ENCODE data around the gene RBM19.

Gene RBM19

GRCh38 chr12:113955109-113955970 is 10.8 kb downstream of the RBM19 start:
- DNase-seq: no peak

GRCh38 chr12:113954547-113954946 is 11.6 kb downstream of the RBM19 start:
- DNase-seq: no peak

- DNase-seq: no peak
These were observed 15.3 kb downstream of the RBM19 start for GRCh38 chr12:113950873-113951272.

- DNase-seq: no peak
These were observed 16.5 kb downstream of the RBM19 start for GRCh38 chr12:113949321-113950305.

- DNase-seq: no peak
These were observed 17.8 kb downstream of the RBM19 start for GRCh38 chr12:113948151-113948914.

- no peak for DNase-seq
These were observed 19.9 kb downstream of the RBM19 start for GRCh38 chr12:113946175-113946574.

GRCh38 chr12:113945174-113946173 is 20.7 kb downstream of the RBM19 start:
- DNase-seq: no peak

GRCh38 chr12:113942209-113942608 is 23.9 kb downstream of the RBM19 start:
- no peak for DNase-seq

- DNase-seq: no peak
These were observed 25.0 kb downstream of the RBM19 start for GRCh38 chr12:113941208-113941486.

- no peak for DNase-seq
These were observed 25.5 kb downstream of the RBM19 start for GRCh38 chr12:113940357-113941207.

GRCh38 chr12:113939867-113940266 is 26.3 kb downstream of the RBM19 start:
- DNase-seq: no peak

GRCh38 chr12:113938471-113938870 is 27.7 kb downstream of the RBM19 start:
- DNase-seq: no peak

- no peak for DNase-seq
These were observed 29.7 kb downstream of the RBM19 start for GRCh38 chr12:113936460-113936859.

- no peak for DNase-seq
These were observed 30.7 kb downstream of the RBM19 start for GRCh38 chr12:113935459-113935858.

- no peak for DNase-seq
These were observed 31.2 kb downstream of the RBM19 start for GRCh38 chr12:113934946-113935345.

- no peak for DNase-seq
These were observed 31.9 kb downstream of the RBM19 start for GRCh38 chr12:113934060-113934814.

GRCh38 chr12:113933201-113933786 is 32.8 kb downstream of the RBM19 start:
- no peak for DNase-seq

GRCh38 chr12:113932381-113933196 is 33.5 kb downstream of the RBM19 start:
- no peak for DNase-seq

- no peak for DNase-seq
These were observed 34.6 kb downstream of the RBM19 start for GRCh38 chr12:113931517-113931916.
